ENCODE results near the gene MLIP. TPM values are rescaled to one million over a fixed set of nuclear protein-coding genes. Genes with fewer than 3 reads are reported as not detected.

The MLIP gene
- total RNA-seq, 1 experiment from 2014 or later = not detected

DNA sequence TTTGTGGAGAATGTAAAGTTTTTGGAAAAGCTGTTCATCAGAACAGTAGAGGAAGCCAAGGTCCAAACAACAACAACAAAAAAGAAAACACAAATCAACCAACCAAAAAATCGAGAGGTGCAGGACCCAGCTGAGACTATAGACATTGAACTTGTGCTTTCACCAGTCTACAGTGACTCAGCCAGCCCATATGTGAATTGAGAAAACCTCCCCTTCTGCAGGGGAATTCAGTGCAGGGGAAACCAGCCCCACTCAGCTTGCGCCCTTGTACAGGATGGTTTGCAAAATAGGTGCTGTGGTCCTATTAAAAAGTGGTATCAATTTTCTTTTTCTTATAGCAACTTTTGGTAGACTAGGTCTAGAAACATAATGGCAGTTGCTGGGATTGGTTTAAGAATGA is 21.3 kb downstream of the MLIP start:
- Histone ChIP-seq H3K36me3 (ENCODE audit: control insufficient read depth, insufficient read depth, low read length) (no peaks in the 10 kb centered on the region), H3K27ac (ENCODE audit: low read length) (no peak overlapping the region), H3K9me3 (ENCODE audit: control insufficient read depth, insufficient read depth, low read depth, low read length) (no peaks in the 10 kb centered on the region), H3K27me3 (ENCODE audit: control insufficient read depth, insufficient read depth, low read length) (no peaks in the 10 kb centered on the region), H3K4me3 (ENCODE audit: low read depth in 2 of 2, low read length in 2 of 2) (no peak overlapping the region), H3K4me1 (ENCODE audit: control insufficient read depth, insufficient read depth, low read length) (no peaks in the 10 kb centered on the region)
- no TSS peak for BruUV-seq (replicated peaks)
- intact Hi-C loops (cut with micrococcal nuclease; ENCODE audit: unreplicated experiment) = no loop called here
- TF ChIP-seq SIN3A (IDR thresholded peaks at IDR 0.05; ENCODE audit: borderline replicate concordance, insufficient read depth, low read depth, low read length) = no peak
- DNase-seq (ENCODE audit: low read depth, low spot score) (no peak), ATAC-seq (no peak)
- ChIA-PET CTCF (interaction anchor here (0.6 kb wide), 1 partner anchor 23 kb away, joined by 7 read pairs; no protein-coding TSS in a partner anchor), POLR2A (no interaction called here)
- in situ Hi-C loops (cut with HindIII; ENCODE audit: low pct_unique_long_range_greater_than_20kb, low sequenced_read_pairs) = no loop called here

GRCh38 chr6:54133186-54133585 is 21.9 kb downstream of the MLIP start:
- in situ Hi-C loops (cut with HindIII; ENCODE audit: low pct_unique_long_range_greater_than_20kb, low sequenced_read_pairs) = no loop called here

More at GRCh38 chr6:54133186-54133585, 21.9 kb downstream of the MLIP start:
- H3K4me1 ChIP-seq (ENCODE audit: control insufficient read depth, insufficient read depth, low read length) = no peaks in the 10 kb centered on the region
- CTCF ChIA-PET = no interaction called here
- ATAC-seq = no peak
- no peaks in the 10 kb centered on the region for H3K27me3 ChIP-seq (ENCODE audit: control insufficient read depth, insufficient read depth, low read length)
- TF ChIP-seq REST (IDR thresholded peaks at IDR 0.05; ENCODE audit: insufficient read depth in 1 of 2, low read depth in 2 of 2, low read length in 1 of 2) (no peak), SIN3A (IDR thresholded peaks at IDR 0.05; ENCODE audit: borderline replicate concordance, insufficient read depth, low read depth, low read length) (no peak), TCF7L2 (IDR thresholded peaks at IDR 0.05; ENCODE audit: low read depth, low read length) (no peak), CTCF (IDR thresholded peaks at IDR 0.05) (no peak), POLR2AphosphoS5 (IDR thresholded peaks at IDR 0.05; ENCODE audit: low read depth, low read length) (no peak)
- no TSS peak for BruUV-seq (replicated peaks)
- no peak overlapping the region for H3K27ac ChIP-seq (ENCODE audit: low read length)
- H3K36me3 ChIP-seq (ENCODE audit: control insufficient read depth, insufficient read depth, low read length) = no peaks in the 10 kb centered on the region
- no peak for DNase-seq (ENCODE audit: low read depth, low spot score)
- no peaks in the 10 kb centered on the region for H3K9me3 ChIP-seq (ENCODE audit: control insufficient read depth, insufficient read depth, low read depth, low read length)
- POLR2A ChIA-PET = no interaction called here
- intact Hi-C loops (cut with micrococcal nuclease; ENCODE audit: unreplicated experiment) = no loop called here
- H3K4me3 ChIP-seq (ENCODE audit: low read depth in 2 of 2, low read length in 2 of 2) = no peak overlapping the region
